DOHH2 (cell line): ENCODE data around the gene ANKMY1.

Experiments used
- H3F3A ChIP-seq: fragments of 200-600 bp; sonication (generic), shearing (Covaris generic); 2 replicates; pipeline ENCODE4 v1.6.0; 2016; ENCODE audit warnings: antibody characterized with exemption, mild to moderate bottlenecking; ENCODE audit not compliant: control insufficient read depth, insufficient read depth
- H3K27ac ChIP-seq: fragments of 200-600 bp; sonication (generic); 2 replicates; pipeline ENCODE4 v1.5.1; 2014; ENCODE audit warnings: low read depth, mild to moderate bottlenecking, low read length, moderate library complexity
- H3K27me3 ChIP-seq: fragments of 200-600 bp; sonication (generic); 2 replicates; pipeline ENCODE4 v1.6.1; 2014; ENCODE audit warnings: mild to moderate bottlenecking, low read length, mixed read lengths; ENCODE audit not compliant: control insufficient read depth
- H3K36me3 ChIP-seq: fragments of 200-600 bp; sonication (generic); 2 replicates; pipeline ENCODE4 v1.6.1; 2014; ENCODE audit warnings: mild to moderate bottlenecking, low read length, moderate library complexity, mixed read lengths; ENCODE audit not compliant: control insufficient read depth
- H3K4me1 ChIP-seq: fragments of 200-600 bp; sonication (generic); 2 replicates; pipeline ENCODE4 v1.6.1; 2014; ENCODE audit warnings: mild to moderate bottlenecking, low read length, mixed read lengths; ENCODE audit not compliant: control insufficient read depth
- H3K4me2 ChIP-seq: fragments of 200-600 bp; sonication (generic); 2 replicates; pipeline ENCODE4 v1.6.0; 2014; ENCODE audit warnings: mild to moderate bottlenecking, low read length, moderate library complexity
- H3K4me3 ChIP-seq: fragments of 200-600 bp; sonication (generic); 2 replicates; pipeline ENCODE4 v1.5.1; 2014; ENCODE audit warnings: mild to moderate bottlenecking, low read length, mixed read lengths
- H3K79me2 ChIP-seq: fragments of 200-600 bp; sonication (generic); 2 replicates; pipeline ENCODE4 v1.6.1; 2014; ENCODE audit warnings: mild to moderate bottlenecking, low read length, mixed read lengths; ENCODE audit not compliant: control insufficient read depth
- H3K9me2 ChIP-seq: fragments of 200-600 bp; sonication (generic); replicated peaks from 2 replicates; pipeline ENCODE4 v1.6.1; 2014; ENCODE audit warnings: mild to moderate bottlenecking, low read length, mixed read lengths; ENCODE audit not compliant: control insufficient read depth
- H3K9me3 ChIP-seq: fragments of 200-600 bp; sonication (generic); 2 replicates; pipeline ENCODE4 v1.6.1; 2014; ENCODE audit warnings: antibody characterized with exemption, low read length, mixed read lengths; ENCODE audit not compliant: control insufficient read depth, insufficient read depth
- H4K20me1 ChIP-seq: fragments of 200-600 bp; sonication (generic); 2 replicates; pipeline ENCODE4 v1.6.0; 2014; ENCODE audit warnings: low read depth, mild to moderate bottlenecking, antibody characterized with exemption, low read length, moderate library complexity; ENCODE audit not compliant: control insufficient read depth, insufficient read depth
- CTCF ChIP-seq: fragments of 200-600 bp; sonication (generic); IDR thresholded peaks from one replicate; pipeline ENCODE4 v1.5.1; 2014; ENCODE audit warnings: antibody characterized with exemption, mild to moderate bottlenecking, low read depth, low read length; ENCODE audit not compliant: poor library complexity, severe bottlenecking
- EZH2phosphoT487 ChIP-seq: fragments of 200-600 bp; sonication (generic); IDR thresholded peaks from 2 replicates; pipeline ENCODE4 v1.6.1; 2017; ENCODE audit warnings: borderline replicate concordance, mild to moderate bottlenecking, antibody characterized with exemption, low read length, moderate library complexity, mixed read lengths

The ANKMY1 gene

GRCh38 chr2:240460253-240460711 lies 97.5 kb downstream of the ANKMY1 start:
- Histone ChIP-seq H3K27ac (no peak overlapping the region), H4K20me1 (no peaks in the 10 kb centered on the region), H3K9me2 (no peaks in the 10 kb centered on the region), H3K79me2 (no peaks in the 10 kb centered on the region), H3K27me3 (0 out of 2 replicates have a peak, but pooled peaks cover 2% of the 10 kb centered on the region), H3K4me1 (no peaks in the 10 kb centered on the region), H3K9me3 (no peaks in the 10 kb centered on the region), H3F3A (no peaks in the 10 kb centered on the region), H3K4me3 (no peak overlapping the region), H3K36me3 (no peaks in the 10 kb centered on the region), H3K4me2 (no peak overlapping the region)
- TF ChIP-seq CTCF = no peak
- no peak for TF ChIP-seq EZH2phosphoT487

GRCh38 chr2:240459401-240460252 lies 98.2 kb downstream of the ANKMY1 start:
- no peaks in the 10 kb centered on the region for H3K36me3 ChIP-seq
- H3K4me2 ChIP-seq = no peak overlapping the region
- H3K4me3 ChIP-seq = no peak overlapping the region
- H3F3A ChIP-seq = no peaks in the 10 kb centered on the region
- no peaks in the 10 kb centered on the region for H4K20me1 ChIP-seq
- H3K27ac ChIP-seq = no peak overlapping the region
- no peaks in the 10 kb centered on the region for H3K79me2 ChIP-seq
- no peaks in the 10 kb centered on the region for H3K9me3 ChIP-seq
- no peaks in the 10 kb centered on the region for H3K4me1 ChIP-seq
- H3K27me3 ChIP-seq = peaks cover 6% of the 10 kb centered on the region; the same call in 1 of the 2 replicates
- no peak for TF ChIP-seq CTCF
- no peak for TF ChIP-seq EZH2phosphoT487
- H3K9me2 ChIP-seq = no peaks in the 10 kb centered on the region

DNA sequence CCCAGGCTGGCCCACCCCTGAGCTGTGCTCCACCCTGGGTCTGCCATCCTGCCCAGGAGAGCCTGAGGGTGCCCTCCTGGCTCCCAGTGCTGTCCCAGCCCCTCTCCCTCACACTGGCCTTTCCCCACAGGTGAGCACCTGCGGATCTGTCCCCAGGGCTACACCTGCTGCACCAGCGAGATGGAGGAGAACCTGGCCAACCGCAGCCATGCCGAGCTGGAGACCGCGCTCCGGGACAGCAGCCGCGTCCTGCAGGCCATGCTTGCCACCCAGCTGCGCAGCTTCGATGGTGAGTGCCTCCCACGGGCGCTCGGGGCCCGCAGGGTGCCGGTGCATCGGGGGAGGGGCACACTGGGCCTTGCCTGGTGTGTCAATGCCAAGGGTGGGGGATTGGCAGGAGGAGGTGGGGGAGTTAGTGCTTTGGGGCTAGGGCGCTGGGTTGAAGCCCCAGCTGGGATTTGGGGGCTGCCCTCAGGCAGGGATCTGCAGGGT lies 98.8 kb downstream of the ANKMY1 start:
- Histone ChIP-seq H3K4me3 (no peak overlapping the region), H4K20me1 (no peaks in the 10 kb centered on the region), H3K27me3 (peaks cover 11% of the 10 kb centered on the region; the same call in 1 of the 2 replicates), H3K79me2 (no peaks in the 10 kb centered on the region), H3K27ac (no peak overlapping the region), H3K4me2 (no peak overlapping the region), H3F3A (no peaks in the 10 kb centered on the region), H3K9me3 (no peaks in the 10 kb centered on the region), H3K9me2 (no peaks in the 10 kb centered on the region), H3K4me1 (no peaks in the 10 kb centered on the region), H3K36me3 (no peaks in the 10 kb centered on the region)
- TF ChIP-seq EZH2phosphoT487 (no peak), CTCF (no peak)
